GM18858 (cell line): ENCODE results near the gene DDX41.

Experiments
- ATAC-seq: cut with Tn5 transposase; IDR thresholded peaks from one replicate; pipeline ENCODE4 v1.9.1; 2021; ENCODE audit not compliant: unreplicated experiment

Gene DDX41

GRCh38 chr5:177484902-177485549 is 31.7 kb downstream of the DDX41 start:
- no peak for ATAC-seq

GRCh38 chr5:177483994-177484901 is 32.5 kb downstream of the DDX41 start:
- no peak for ATAC-seq

GRCh38 chr5:177483042-177483441 is 33.7 kb downstream of the DDX41 start:
- ATAC-seq: no peak

- no peak for ATAC-seq
Measured at GRCh38 chr5:177482359-177482795, 34.4 kb downstream of the DDX41 start.

- ATAC-seq: no peak
Measured at GRCh38 chr5:177479774-177480173, 37.0 kb downstream of the DDX41 start.

GRCh38 chr5:177478711-177479646 is 37.8 kb downstream of the DDX41 start:
- ATAC-seq: no peak

- ATAC-seq: no peak
Measured at GRCh38 chr5:177477701-177478477, 38.9 kb downstream of the DDX41 start.

GRCh38 chr5:177476531-177477233 is 40.1 kb downstream of the DDX41 start:
- ATAC-seq: no peak

- ATAC-seq: no peak
Measured at GRCh38 chr5:177475563-177476427, 41.0 kb downstream of the DDX41 start.

GRCh38 chr5:177474846-177475562 is 41.8 kb downstream of the DDX41 start:
- no peak for ATAC-seq

- no peak for ATAC-seq
Measured at GRCh38 chr5:177474002-177474476, 42.7 kb downstream of the DDX41 start.

GRCh38 chr5:177473443-177474001 is 43.2 kb downstream of the DDX41 start, which contains the start of gene DBN1:
DBN1 (minus strand) TSS chr5:177473634; CDS start chr5:177473521, 113 bp downstream.
- ATAC-seq: no peak

GRCh38 chr5:177472460-177473442 is 44.0 kb downstream of the DDX41 start:
- ATAC-seq: no peak

GRCh38 chr5:177471610-177472356 is 45.0 kb downstream of the DDX41 start:
- no peak for ATAC-seq

- no peak for ATAC-seq
Measured at GRCh38 chr5:177470759-177471536, 45.8 kb downstream of the DDX41 start.
